Neural cell (in vitro differentiated cells): ENCODE measurements around the gene SAMD14.

Experiments
- CTCF ChIP-seq: fragments of 450-650 bp; IDR thresholded peaks from 2 replicates; pipeline ENCODE4 v1.5.1; 2014; ENCODE audit warnings: antibody characterized with exemption, mild to moderate bottlenecking, moderate library complexity; ENCODE audit not compliant: poor library complexity, severe bottlenecking
- EP300 ChIP-seq: fragments of 450-650 bp; conservative IDR thresholded peaks from 2 replicates; pipeline ENCODE4 v1.6.1; 2014; ENCODE audit warnings: antibody characterized with exemption, mild to moderate bottlenecking, moderate library complexity; ENCODE audit not compliant: poor library complexity, severe bottlenecking
- EZH2 ChIP-seq: fragments of 200-600, 300-800 bp; shearing (Covaris generic), sonication (generic); IDR thresholded peaks from 2 replicates; pipeline ENCODE4 v1.6.1; 2014; ENCODE audit warnings: antibody characterized with exemption, low read length, borderline replicate concordance, mild to moderate bottlenecking; ENCODE audit not compliant: insufficient read depth, poor library complexity, severe bottlenecking

DNA sequence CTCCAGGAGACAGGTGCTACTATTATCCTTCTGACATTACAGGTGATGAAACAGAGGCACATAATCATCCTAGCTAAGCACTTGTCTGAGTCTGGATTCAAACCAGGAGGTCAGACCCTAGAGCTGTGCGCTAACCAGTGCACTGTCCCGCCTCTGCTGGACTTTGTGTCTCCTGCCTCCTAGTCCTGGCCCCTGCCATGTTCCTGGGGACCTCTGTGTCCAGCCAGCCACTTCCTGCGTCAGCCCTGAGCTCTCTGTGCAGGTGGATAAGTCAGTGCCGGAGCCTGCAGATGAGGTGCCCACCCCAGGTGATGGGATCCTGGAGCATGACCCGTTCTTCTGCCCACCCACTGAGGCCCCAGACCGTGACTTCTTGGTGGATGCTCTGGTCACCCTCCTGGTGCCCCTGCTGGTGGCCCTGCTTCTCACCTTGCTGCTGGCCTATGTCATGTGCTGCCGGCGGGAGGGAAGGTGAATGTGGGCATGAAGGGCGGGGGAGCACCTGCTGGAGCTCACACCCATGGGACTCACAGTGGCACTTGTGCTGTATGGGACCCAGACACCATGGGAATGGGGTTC is 40.0 kb upstream of the SAMD14 start:
- TF ChIP-seq EZH2: no peak
- TF ChIP-seq CTCF: no peak
- no peak for TF ChIP-seq EP300
